ENCODE data around the gene ANKK1. TPM values are rescaled to one million over a fixed set of nuclear protein-coding genes. Genes with fewer than 3 reads are reported as not detected.

The ANKK1 gene
- total RNA-seq, 2 experiments from 2014 or later: 1.9 to 2.4 TPM

GRCh38 chr11:113407163-113407562, 19.6 kb downstream of the ANKK1 start:
- Mint-ChIP-seq H3K27me3 (no peaks in the 10 kb centered on the region), H3K4me1 (no peaks in the 10 kb centered on the region), H3K9me3 (no peaks in the 10 kb centered on the region), H3K36me3 (no peaks in the 10 kb centered on the region), H3K27ac (no peak overlapping the region), H3K4me3 (no peak overlapping the region)
- DNase-seq (no peak), ATAC-seq (ENCODE audit: low read depth) (no peak)
- POLR2A ChIA-PET: no interaction called here

- Mint-ChIP-seq H3K27me3 (no peaks in the 10 kb centered on the region), H3K27ac (no peak overlapping the region)
- no peak for ATAC-seq (ENCODE audit: low read depth)
Measured at GRCh38 chr11:113408206-113408605, 20.6 kb downstream of the ANKK1 start.

GRCh38 chr11:113408887-113409286, 21.3 kb downstream of the ANKK1 start:
- no peak overlapping the region for H3K27ac Mint-ChIP-seq
- H3K9me3 Mint-ChIP-seq: no peaks in the 10 kb centered on the region
- H3K4me1 Mint-ChIP-seq: no peaks in the 10 kb centered on the region
- DNase-seq (no peak), ATAC-seq (ENCODE audit: low read depth) (no peak)
- POLR2A ChIA-PET: no interaction called here
- no peaks in the 10 kb centered on the region for H3K27me3 Mint-ChIP-seq
- H3K36me3 Mint-ChIP-seq: no peaks in the 10 kb centered on the region
- H3K4me3 Mint-ChIP-seq: no peak overlapping the region

More at GRCh38 chr11:113408206-113408605, 20.6 kb downstream of the ANKK1 start:
- POLR2A ChIA-PET: no interaction called here
- DNase-seq: no peak
- no peak overlapping the region for H3K4me3 Mint-ChIP-seq
- no peaks in the 10 kb centered on the region for H3K36me3 Mint-ChIP-seq
- H3K4me1 Mint-ChIP-seq: no peaks in the 10 kb centered on the region
- H3K9me3 Mint-ChIP-seq: no peaks in the 10 kb centered on the region

- Mint-ChIP-seq H3K27me3 (no peaks in the 10 kb centered on the region), H3K9me3 (no peaks in the 10 kb centered on the region), H3K27ac (no peak overlapping the region), H3K4me3 (no peak overlapping the region), H3K36me3 (no peaks in the 10 kb centered on the region), H3K4me1 (no peaks in the 10 kb centered on the region)
- ATAC-seq (ENCODE audit: low read depth) (no peak), DNase-seq (no peak)
- POLR2A ChIA-PET: no interaction called here
Measured at GRCh38 chr11:113409526-113409925, 21.9 kb downstream of the ANKK1 start.

- Mint-ChIP-seq H3K9me3 (no peaks in the 10 kb centered on the region), H3K27me3 (no peaks in the 10 kb centered on the region), H3K4me1 (no peaks in the 10 kb centered on the region), H3K27ac (no peak overlapping the region), H3K36me3 (no peaks in the 10 kb centered on the region), H3K4me3 (no peak overlapping the region)
- ATAC-seq (ENCODE audit: low read depth) (no peak), DNase-seq (no peak)
- POLR2A ChIA-PET: no interaction called here
Measured at GRCh38 chr11:113410414-113411135, 23.0 kb downstream of the ANKK1 start.

- ATAC-seq (ENCODE audit: low read depth): no peak
- Mint-ChIP-seq H3K27me3 (no peaks in the 10 kb centered on the region), H3K27ac (no peak overlapping the region), H3K4me1 (no peaks in the 10 kb centered on the region), H3K4me3 (no peak overlapping the region), H3K36me3 (no peaks in the 10 kb centered on the region), H3K9me3 (no peaks in the 10 kb centered on the region)
- POLR2A ChIA-PET: no interaction called here
- DNase-seq: no peak
Measured at GRCh38 chr11:113411536-113411935, 24.0 kb downstream of the ANKK1 start.

GRCh38 chr11:113412675-113413074, 25.1 kb downstream of the ANKK1 start:
- H3K27me3 Mint-ChIP-seq: no peaks in the 10 kb centered on the region
- ATAC-seq (ENCODE audit: low read depth): no peak
- no peak overlapping the region for H3K27ac Mint-ChIP-seq
- H3K9me3 Mint-ChIP-seq: no peaks in the 10 kb centered on the region
- H3K4me3 Mint-ChIP-seq: no peak overlapping the region
- H3K4me1 Mint-ChIP-seq: no peaks in the 10 kb centered on the region
- no peaks in the 10 kb centered on the region for H3K36me3 Mint-ChIP-seq
- POLR2A ChIA-PET: no interaction called here
- DNase-seq: no peak

- POLR2A ChIA-PET: no interaction called here
- Mint-ChIP-seq H3K27ac (no peak overlapping the region), H3K27me3 (peaks cover 4% of the 10 kb centered on the region), H3K9me3 (no peaks in the 10 kb centered on the region), H3K4me3 (no peak overlapping the region), H3K4me1 (peaks cover 1% of the 10 kb centered on the region), H3K36me3 (no peaks in the 10 kb centered on the region)
- DNase-seq (no peak), ATAC-seq (ENCODE audit: low read depth) (no peak)
Measured at GRCh38 chr11:113415343-113415742, 27.8 kb downstream of the ANKK1 start.

GRCh38 chr11:113417428-113417827, 29.8 kb downstream of the ANKK1 start:
- POLR2A ChIA-PET: no interaction called here
- H3K4me1 Mint-ChIP-seq: peaks cover 1% of the 10 kb centered on the region
- DNase-seq: no peak
- no peaks in the 10 kb centered on the region for H3K36me3 Mint-ChIP-seq
- H3K27ac Mint-ChIP-seq: no peak overlapping the region
- H3K27me3 Mint-ChIP-seq: peaks cover 4% of the 10 kb centered on the region
- H3K9me3 Mint-ChIP-seq: no peaks in the 10 kb centered on the region
- ATAC-seq (ENCODE audit: low read depth): no peak
- no peak overlapping the region for H3K4me3 Mint-ChIP-seq

- Mint-ChIP-seq H3K27me3 (peaks cover 4% of the 10 kb centered on the region), H3K36me3 (no peaks in the 10 kb centered on the region), H3K4me1 (peaks cover 1% of the 10 kb centered on the region), H3K9me3 (no peaks in the 10 kb centered on the region), H3K4me3 (no peak overlapping the region), H3K27ac (no peak overlapping the region)
- POLR2A ChIA-PET: no interaction called here
- ATAC-seq (ENCODE audit: low read depth) (no peak), DNase-seq (no peak)
Measured at GRCh38 chr11:113419454-113420003, 31.9 kb downstream of the ANKK1 start.

GRCh38 chr11:113420808-113421207, 33.2 kb downstream of the ANKK1 start:
- Mint-ChIP-seq H3K4me1 (peaks cover 1% of the 10 kb centered on the region), H3K4me3 (no peak overlapping the region), H3K36me3 (no peaks in the 10 kb centered on the region), H3K27ac (no peak overlapping the region), H3K27me3 (peaks cover 4% of the 10 kb centered on the region), H3K9me3 (no peaks in the 10 kb centered on the region)
- DNase-seq: no peak
- POLR2A ChIA-PET: no interaction called here
- ATAC-seq (ENCODE audit: low read depth): no peak

GRCh38 chr11:113426686-113427085, 39.1 kb downstream of the ANKK1 start:
- ATAC-seq (ENCODE audit: low read depth) (no peak), DNase-seq (no peak)
- H3K27ac Mint-ChIP-seq: no peak overlapping the region
- POLR2A ChIA-PET: no interaction called here
- no peaks in the 10 kb centered on the region for H3K36me3 Mint-ChIP-seq
- no peaks in the 10 kb centered on the region for H3K9me3 Mint-ChIP-seq
- H3K27me3 Mint-ChIP-seq: peaks cover 4% of the 10 kb centered on the region
- no peak overlapping the region for H3K4me3 Mint-ChIP-seq
- no peaks in the 10 kb centered on the region for H3K4me1 Mint-ChIP-seq

GRCh38 chr11:113431746-113432145, 44.2 kb downstream of the ANKK1 start:
- H3K9me3 Mint-ChIP-seq: no peaks in the 10 kb centered on the region
- no peak overlapping the region for H3K4me3 Mint-ChIP-seq
- no peak overlapping the region for H3K27ac Mint-ChIP-seq
- ATAC-seq (ENCODE audit: low read depth) (no peak), DNase-seq (no peak)
- no peaks in the 10 kb centered on the region for H3K4me1 Mint-ChIP-seq
- H3K27me3 Mint-ChIP-seq: peaks cover 4% of the 10 kb centered on the region
- POLR2A ChIA-PET: no interaction called here
- no peaks in the 10 kb centered on the region for H3K36me3 Mint-ChIP-seq

- Mint-ChIP-seq H3K27ac (no peak overlapping the region), H3K36me3 (no peaks in the 10 kb centered on the region), H3K27me3 (peaks cover 1% of the 10 kb centered on the region), H3K4me3 (no peak overlapping the region), H3K9me3 (no peaks in the 10 kb centered on the region), H3K4me1 (no peaks in the 10 kb centered on the region)
- no peak for ATAC-seq (ENCODE audit: low read depth)
- DNase-seq: no peak
- POLR2A ChIA-PET: no interaction called here
Measured at GRCh38 chr11:113435190-113435968, 47.8 kb downstream of the ANKK1 start.
